HepG2 (cell line): ENCODE results near the gene HNRNPA0. TPM values are rescaled to one million over a fixed set of nuclear protein-coding genes. Genes with fewer than 3 reads are reported as not detected.
A peak's percentile ranks its signal among the peaks of the same experiment; 100 is the strongest.

Experiments
- ZNF761 ChIP-seq: sonication (generic); formaldehyde crosslinking; conservative IDR thresholded peaks from 2 replicates; pipeline ENCODE4 v1.4.0; 2020; ENCODE audit warnings: mild to moderate bottlenecking, missing genetic modification reagents
- polyA plus RNA-seq, 8 experiments: library from polyadenylated mRNA; depleted of rRNA in 3 of 8; stranded (reverse) in 7 of 8; unstranded in 1 of 8; fragments of >200 nt; fragmentation: Illumina TruSeq in 4 of 8; extraction: Trizol in 4 of 8; gene quantifications; 2 replicates each; pipeline versions ENCODE4 v1.2.1 to v1.2.3, GENCODE V29; 2011 to 2016; ENCODE audit warnings: low read depth in 4 of 8, missing spikeins in 1 of 8, mixed read lengths in 1 of 8; ENCODE audit not compliant: insufficient read depth in 1 of 8
- total RNA-seq, 5 experiments: library from RNA; depleted of rRNA; stranded (reverse); fragments of >200 nt; fragmentation: Illumina TruSeq; extraction: Trizol; gene quantifications; 2 replicates each; pipeline ENCODE4 v1.2.3, GENCODE V29; 2016; ENCODE audit warnings: low read depth in 1 of 5
- TF ChIP-seq, protein P1 (sequence below): IDR thresholded peaks from 2 replicates; pipeline ENCODE4 v1.4.0; 2020; ENCODE audit warnings: mild to moderate bottlenecking, missing genetic modification reagents
- TF ChIP-seq, protein P2 (sequence below): sonication (generic); formaldehyde crosslinking; IDR thresholded peaks from 2 replicates; pipeline ENCODE4 v1.4.0; 2020; ENCODE audit warnings: missing genetic modification reagents
- TF ChIP-seq, protein P3 (sequence below), 2 experiments: fragments of 450-650 bp in 1 of 2; sonication (generic) in 1 of 2; formaldehyde crosslinking in 1 of 2; IDR thresholded peaks; 2 replicates each; pipeline versions ENCODE4 v1.6.1 to v1.8.0; 2016 to 2022; ENCODE audit warnings: antibody characterized with exemption in 1 of 2, mild to moderate bottlenecking in 1 of 2, missing genetic modification reagents in 1 of 2
- TF ChIP-seq, protein P4 (sequence below): sonication (generic); formaldehyde crosslinking; IDR thresholded peaks from 2 replicates; pipeline ENCODE4 v1.5.0; 2020; ENCODE audit warnings: missing genetic modification reagents

HNRNPA0 gene
- total and polyA plus RNA-seq, 2 of the 13 experiments (the other 11 are each of a cell fraction or from before 2014, with no cell fraction given) = 9.0 to 12.9 TPM

DNA sequence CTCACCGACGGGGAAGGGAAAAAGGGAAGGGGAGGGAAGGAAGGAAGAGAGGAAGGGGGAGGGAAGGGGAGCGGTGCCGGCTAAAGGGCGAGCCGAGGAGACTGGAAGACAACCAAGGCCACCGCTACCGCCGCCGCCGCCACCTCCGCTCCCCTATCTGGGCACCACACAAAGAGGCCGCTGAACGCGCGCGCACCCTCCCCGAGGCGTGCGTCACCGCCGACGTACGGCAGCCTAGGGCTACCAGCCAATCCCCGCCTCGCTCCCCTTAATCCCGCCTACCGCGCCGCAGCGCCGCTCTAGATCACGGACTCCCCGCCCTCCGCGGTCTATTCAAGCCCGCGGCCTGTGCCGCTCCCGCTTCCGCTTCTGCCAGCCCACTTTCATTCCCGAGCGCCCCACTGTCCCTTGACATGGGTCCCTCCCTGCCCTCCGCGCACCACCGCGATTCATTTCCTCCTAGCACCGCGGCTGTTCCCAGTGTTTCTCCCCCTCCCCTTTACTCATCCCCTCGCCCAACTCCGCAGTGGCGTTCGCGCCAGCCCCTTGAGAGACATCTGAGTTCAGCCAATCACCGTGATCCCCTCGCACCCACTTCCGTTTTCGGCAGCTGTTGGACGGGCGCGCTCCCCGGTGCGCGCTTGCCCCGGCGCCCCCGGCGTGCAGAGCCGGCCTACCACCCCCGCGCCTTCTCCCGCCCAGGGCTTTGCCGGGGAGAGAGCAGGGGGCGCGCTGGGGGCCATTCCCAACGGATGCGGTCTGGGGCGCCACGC, at the start of gene HNRNPA0 (continued):
- TF ChIP-seq, protein P1, sequence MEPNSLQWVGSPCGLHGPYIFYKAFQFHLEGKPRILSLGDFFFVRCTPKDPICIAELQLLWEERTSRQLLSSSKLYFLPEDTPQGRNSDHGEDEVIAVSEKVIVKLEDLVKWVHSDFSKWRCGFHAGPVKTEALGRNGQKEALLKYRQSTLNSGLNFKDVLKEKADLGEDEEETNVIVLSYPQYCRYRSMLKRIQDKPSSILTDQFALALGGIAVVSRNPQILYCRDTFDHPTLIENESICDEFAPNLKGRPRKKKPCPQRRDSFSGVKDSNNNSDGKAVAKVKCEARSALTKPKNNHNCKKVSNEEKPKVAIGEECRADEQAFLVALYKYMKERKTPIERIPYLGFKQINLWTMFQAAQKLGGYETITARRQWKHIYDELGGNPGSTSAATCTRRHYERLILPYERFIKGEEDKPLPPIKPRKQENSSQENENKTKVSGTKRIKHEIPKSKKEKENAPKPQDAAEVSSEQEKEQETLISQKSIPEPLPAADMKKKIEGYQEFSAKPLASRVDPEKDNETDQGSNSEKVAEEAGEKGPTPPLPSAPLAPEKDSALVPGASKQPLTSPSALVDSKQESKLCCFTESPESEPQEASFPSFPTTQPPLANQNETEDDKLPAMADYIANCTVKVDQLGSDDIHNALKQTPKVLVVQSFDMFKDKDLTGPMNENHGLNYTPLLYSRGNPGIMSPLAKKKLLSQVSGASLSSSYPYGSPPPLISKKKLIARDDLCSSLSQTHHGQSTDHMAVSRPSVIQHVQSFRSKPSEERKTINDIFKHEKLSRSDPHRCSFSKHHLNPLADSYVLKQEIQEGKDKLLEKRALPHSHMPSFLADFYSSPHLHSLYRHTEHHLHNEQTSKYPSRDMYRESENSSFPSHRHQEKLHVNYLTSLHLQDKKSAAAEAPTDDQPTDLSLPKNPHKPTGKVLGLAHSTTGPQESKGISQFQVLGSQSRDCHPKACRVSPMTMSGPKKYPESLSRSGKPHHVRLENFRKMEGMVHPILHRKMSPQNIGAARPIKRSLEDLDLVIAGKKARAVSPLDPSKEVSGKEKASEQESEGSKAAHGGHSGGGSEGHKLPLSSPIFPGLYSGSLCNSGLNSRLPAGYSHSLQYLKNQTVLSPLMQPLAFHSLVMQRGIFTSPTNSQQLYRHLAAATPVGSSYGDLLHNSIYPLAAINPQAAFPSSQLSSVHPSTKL (CRISPR knock-in tag) = peak; percentile 57
- peak; percentile 67; the same call in 1 of the 2 replicates for TF ChIP-seq ZNF761 (CRISPR knock-in tag)
- TF ChIP-seq, protein P2, sequence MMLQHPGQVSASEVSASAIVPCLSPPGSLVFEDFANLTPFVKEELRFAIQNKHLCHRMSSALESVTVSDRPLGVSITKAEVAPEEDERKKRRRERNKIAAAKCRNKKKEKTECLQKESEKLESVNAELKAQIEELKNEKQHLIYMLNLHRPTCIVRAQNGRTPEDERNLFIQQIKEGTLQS (CRISPR knock-in tag) = peak; percentile 63; the same call in 1 of the 2 replicates
- TF ChIP-seq, protein P3, sequence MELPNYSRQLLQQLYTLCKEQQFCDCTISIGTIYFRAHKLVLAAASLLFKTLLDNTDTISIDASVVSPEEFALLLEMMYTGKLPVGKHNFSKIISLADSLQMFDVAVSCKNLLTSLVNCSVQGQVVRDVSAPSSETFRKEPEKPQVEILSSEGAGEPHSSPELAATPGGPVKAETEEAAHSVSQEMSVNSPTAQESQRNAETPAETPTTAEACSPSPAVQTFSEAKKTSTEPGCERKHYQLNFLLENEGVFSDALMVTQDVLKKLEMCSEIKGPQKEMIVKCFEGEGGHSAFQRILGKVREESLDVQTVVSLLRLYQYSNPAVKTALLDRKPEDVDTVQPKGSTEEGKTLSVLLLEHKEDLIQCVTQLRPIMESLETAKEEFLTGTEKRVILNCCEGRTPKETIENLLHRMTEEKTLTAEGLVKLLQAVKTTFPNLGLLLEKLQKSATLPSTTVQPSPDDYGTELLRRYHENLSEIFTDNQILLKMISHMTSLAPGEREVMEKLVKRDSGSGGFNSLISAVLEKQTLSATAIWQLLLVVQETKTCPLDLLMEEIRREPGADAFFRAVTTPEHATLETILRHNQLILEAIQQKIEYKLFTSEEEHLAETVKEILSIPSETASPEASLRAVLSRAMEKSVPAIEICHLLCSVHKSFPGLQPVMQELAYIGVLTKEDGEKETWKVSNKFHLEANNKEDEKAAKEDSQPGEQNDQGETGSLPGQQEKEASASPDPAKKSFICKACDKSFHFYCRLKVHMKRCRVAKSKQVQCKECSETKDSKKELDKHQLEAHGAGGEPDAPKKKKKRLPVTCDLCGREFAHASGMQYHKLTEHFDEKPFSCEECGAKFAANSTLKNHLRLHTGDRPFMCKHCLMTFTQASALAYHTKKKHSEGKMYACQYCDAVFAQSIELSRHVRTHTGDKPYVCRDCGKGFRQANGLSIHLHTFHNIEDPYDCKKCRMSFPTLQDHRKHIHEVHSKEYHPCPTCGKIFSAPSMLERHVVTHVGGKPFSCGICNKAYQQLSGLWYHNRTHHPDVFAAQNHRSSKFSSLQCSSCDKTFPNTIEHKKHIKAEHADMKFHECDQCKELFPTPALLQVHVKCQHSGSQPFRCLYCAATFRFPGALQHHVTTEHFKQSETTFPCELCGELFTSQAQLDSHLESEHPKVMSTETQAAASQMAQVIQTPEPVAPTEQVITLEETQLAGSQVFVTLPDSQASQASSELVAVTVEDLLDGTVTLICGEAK (IDR thresholded peaks at IDR 0.05) = no peak
- TF ChIP-seq, protein P3 (CRISPR knock-in tag; IDR thresholded peaks at IDR 0.05) = peak; percentile 41; the same call in 1 of the 2 replicates
- TF ChIP-seq, protein P4, sequence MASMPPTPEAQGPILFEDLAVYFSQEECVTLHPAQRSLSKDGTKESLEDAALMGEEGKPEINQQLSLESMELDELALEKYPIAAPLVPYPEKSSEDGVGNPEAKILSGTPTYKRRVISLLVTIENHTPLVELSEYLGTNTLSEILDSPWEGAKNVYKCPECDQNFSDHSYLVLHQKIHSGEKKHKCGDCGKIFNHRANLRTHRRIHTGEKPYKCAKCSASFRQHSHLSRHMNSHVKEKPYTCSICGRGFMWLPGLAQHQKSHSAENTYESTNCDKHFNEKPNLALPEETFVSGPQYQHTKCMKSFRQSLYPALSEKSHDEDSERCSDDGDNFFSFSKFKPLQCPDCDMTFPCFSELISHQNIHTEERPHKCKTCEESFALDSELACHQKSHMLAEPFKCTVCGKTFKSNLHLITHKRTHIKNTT (CRISPR knock-in tag) = no peak
